TTC549 (cell line): Measurements from ENCODE around the gene NUTM2B.
"Not testable (repeated sequence)": the region's sequence is repeated elsewhere in the genome, so short reads cannot be mapped to it uniquely, and the experiment has no call there.

Experiments used
- FAIRE-seq: peaks from 2 replicates; lab custom pipeline; 2012; peaks lifted over from hg19 to GRCh38; lab: Jason Lieb, UNC

NUTM2B gene

DNA sequence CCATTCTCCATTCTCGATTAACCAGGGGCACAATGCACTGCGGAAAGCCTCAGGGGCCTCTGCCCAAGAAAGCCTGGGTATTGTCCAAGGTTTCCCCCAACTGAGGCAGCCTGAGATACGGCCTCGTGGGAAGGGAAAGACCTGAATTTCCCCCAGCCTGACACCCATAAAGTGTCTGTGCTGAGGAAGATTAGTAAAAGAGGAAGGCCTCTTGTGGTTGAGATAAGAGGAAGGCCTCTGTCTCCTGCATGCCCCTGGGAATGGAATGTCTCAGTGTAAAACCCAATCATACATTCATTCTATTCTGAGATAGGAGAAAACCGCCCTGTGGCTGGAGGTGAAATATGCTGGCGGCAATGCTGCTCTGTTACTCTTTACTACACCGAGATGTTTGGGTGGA, 41.8 kb downstream of the NUTM2B start:
- FAIRE-seq = not testable (repeated sequence)

DNA sequence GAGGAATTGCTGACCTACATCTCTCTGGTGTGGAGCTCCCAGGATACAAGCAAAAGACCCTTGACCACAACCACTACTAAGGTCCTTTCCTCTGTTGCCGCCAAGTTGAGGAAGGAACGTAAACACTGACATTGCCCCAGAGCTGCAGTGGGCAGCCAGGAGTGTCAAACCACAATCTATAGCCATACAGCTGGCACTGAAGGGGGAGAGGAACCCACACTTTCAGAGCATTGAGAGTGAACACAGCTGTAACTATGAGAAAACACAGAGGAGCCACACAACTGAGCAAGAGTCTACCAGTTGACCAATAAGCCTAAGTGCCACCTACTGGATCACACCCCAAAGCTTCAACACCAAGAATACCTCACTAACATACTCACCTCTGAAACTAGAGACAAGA, 45.5 kb downstream of the NUTM2B start:
- FAIRE-seq = not testable (repeated sequence)

DNA sequence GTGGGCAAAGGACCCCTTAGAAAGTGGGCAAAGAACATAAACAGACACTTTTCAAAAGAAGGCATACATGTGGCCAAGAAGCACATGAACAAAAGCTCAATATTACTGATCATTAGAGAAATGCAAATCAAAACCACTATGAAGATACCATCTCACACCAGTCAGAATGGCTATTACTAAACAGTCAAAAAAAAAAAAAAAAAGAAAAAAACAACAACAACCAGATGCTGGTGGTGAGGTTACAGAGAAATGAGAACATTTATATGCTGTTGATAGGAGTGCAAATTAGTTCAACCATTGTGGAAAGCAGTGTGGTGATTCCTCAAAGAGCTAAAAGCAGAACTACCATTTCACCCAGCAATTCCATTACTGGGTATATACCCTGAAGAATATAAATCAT, 50.6 kb downstream of the NUTM2B start:
- FAIRE-seq = not testable (repeated sequence)

DNA sequence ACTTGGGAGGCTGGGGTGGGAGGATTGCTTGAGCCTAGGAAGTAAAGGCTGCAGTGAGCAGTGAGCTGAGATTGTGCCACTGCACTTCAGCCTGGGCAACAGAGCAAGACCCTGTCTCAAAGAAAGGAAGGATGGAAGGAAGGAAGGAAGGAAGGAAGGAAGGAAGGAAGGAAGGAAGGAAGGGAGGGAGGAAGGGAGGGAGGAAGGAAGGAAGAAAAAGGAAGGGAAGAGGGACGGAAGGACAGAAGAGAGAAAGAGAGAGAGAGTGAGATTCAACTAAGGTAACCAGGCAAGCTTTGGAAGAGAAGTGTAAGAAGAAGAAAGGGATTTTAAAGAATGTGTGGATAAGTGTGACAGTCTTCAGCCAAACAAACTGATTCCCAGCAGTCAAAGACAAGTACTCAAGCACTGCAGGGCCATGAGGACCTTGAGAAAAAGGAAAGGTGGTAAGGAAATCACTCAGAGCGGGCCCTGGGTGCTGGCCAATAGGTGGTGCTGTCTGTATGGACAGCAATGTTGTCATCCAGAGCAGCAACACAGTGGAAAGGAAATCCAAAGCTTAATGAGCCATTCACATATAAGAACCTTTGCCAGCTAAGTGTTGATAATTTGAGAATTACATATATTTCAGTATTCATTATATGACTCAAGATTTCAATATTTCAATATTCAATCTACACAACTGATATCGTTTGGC, 55.4 kb downstream of the NUTM2B start:
- not testable (repeated sequence) for FAIRE-seq
